Skin epidermis (tissue), 12 donors: ENCODE results near the gene TICAM1.
"Not testable (repeated sequence)": the region's sequence is repeated elsewhere in the genome, so short reads cannot be mapped to it uniquely, and the experiment has no call there.

Experiments used
- H3K27ac ChIP-seq, 21 experiments: fragments of 200-600 bp; sonication (generic) in 11 of 21; one replicate each; pipeline ENCODE4 v1.5.0; 2020; ENCODE audit warnings: mild to moderate bottlenecking in 3 of 21, inconsistent platforms in 2 of 21, moderate library complexity in 2 of 21
- H3K4me3 ChIP-seq, 7 experiments: fragments of 200-600 bp; sonication (generic) in 2 of 7; one replicate each; pipeline ENCODE4 v1.5.0; 2020; ENCODE audit warnings: inconsistent platforms in 2 of 7, mild to moderate bottlenecking in 2 of 7, moderate library complexity in 1 of 7

The TICAM1 gene

DNA sequence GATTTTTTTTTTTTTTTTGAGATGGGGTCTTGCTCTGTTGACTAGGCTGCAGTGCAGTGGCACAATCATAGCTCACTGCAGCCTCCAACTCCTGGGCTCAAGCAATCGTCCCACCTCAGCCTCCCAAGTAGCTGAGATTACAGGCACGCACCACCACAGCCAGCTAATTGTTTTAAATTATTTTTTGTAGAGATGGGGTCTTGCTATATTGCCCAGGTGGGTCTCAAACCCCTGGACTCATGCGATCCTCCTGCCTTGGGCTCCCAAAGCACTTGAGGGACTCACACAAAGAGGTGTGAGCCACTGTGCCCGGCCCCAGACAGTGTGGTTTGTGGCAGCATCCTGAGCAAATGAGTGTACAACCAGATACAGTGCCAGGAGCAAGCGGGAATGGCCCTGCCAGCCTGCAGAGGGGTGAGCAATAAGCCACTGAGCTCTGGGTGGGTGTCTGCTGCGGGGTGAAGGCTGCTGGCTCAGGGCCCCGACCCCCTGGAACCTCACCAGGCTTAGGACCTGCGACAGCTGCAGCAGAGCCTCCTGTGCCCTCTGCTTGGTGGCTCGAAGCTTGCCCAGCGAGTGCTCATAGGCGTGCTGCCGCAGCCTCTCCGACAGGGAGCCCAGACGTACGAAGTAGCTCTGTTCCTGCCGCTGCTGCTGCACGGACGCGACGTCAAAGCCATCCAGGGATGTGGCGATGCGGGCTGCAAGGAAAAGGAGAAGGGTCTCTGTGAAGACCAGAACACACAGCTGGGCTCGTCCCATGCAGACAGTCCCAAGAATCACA is 15.9 kb upstream of the TICAM1 start:
- no peak overlapping the region for H3K27ac ChIP-seq
- H3K4me3 ChIP-seq: no peak overlapping the region

DNA sequence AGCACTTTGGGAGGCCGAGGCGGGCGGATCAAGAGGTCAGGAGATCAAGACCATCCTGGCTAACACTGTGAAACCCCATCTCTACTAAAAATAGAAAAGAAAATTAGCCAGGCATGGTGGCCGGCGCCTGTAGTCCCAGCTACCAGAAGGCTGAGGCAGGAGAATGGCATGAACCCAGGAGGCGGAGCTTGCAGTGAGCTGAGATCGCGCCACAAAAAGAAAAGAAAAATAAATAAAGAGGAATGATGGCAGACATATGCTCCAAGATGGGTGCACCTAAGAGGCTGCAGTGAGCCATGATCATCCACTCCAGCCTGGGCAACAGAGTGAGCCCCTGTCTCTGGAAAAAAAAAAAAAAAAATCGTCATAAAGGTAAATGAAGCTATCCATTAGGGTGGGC is 14.5 kb upstream of the TICAM1 start:
- H3K27ac ChIP-seq: peak overlapping the region in 4 of 21 experiments; percentile 23 to 49 (median 36)
- not testable (repeated sequence) for H3K4me3 ChIP-seq

DNA sequence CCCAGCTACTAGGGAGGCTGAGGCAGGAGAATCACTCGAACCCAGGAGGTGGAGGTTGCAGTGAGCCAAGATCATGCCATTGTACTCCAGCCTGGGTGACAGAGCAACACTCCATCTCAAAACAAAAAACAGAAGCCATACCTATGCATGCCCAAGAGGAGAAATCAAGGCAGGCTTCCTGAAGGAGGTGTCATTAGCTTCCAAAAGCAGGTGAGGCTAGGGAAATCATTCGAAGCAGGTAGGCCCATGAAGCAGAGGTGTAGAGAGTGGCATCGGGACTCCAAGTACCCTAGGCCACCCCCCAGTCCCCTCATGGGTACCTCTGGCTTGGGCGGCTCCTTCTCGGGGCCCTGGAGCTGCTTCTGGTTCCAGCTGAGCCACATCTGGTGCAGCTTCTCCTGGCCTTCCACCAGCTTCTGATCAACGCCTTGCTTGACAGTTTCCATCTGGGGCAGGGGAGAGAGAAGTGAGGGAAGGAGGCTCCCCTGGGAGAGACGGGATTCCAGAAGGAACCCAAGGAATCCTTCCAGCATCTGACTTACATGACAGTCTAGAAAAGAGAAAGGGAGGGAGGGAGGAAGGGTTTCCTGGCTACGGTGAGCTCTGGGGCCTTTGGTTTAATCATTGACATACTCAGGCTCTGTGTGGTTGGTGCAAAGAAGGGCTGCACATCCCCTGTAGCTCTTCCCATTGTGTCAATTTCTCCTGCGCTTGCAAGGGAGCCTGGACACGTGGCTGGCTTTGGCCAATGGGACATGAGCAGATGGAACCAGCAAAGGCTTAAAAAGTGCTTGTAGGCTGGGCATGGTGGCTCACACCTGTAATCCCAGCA is 13.1 kb upstream of the TICAM1 start:
- H3K27ac ChIP-seq: peak overlapping the region in 5 of 21 experiments; percentile 34 to 67 (median 43)
- no peak overlapping the region for H3K4me3 ChIP-seq

DNA sequence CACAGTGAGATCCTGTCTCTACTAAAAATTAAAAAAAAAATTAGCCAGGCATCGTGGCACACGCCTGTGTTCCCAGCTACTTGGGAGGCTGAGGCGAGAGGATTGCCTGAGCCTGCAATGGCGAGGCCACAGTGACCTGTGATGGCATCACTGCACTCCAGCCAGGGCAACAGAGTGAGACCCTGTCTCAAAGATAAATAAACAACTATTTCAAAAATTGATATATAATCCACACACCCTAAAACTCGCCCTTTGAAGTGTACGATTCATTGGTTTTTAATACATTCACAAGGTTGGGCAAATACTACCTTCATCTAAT is 12.1 kb upstream of the TICAM1 start:
- Histone ChIP-seq H3K27ac (peak overlapping the region in 2 of 21 experiments; percentile 3 to 26), H3K4me3 (no peak overlapping the region)

DNA sequence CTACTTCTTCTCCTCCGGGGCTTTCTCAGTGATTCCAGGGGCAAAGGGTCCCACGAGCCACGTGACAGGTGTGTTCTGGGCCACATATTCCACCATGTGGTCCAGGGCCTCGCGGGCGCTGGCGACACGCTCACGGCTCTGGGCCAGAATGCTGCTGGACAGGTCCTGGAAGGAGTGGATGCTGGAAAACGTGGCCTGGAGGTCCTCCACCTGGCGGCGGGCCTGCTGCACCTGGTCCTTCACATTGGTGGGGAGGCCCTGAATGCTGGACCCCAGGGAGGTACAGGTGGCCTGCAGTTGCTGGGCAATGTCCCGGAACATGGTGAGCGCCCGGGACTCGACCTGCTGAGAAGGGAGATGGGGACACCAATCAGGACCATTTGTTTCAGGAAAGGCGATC is 7.7 kb upstream of the TICAM1 start:
- no peak overlapping the region for H3K4me3 ChIP-seq
- H3K27ac ChIP-seq: no peak overlapping the region

DNA sequence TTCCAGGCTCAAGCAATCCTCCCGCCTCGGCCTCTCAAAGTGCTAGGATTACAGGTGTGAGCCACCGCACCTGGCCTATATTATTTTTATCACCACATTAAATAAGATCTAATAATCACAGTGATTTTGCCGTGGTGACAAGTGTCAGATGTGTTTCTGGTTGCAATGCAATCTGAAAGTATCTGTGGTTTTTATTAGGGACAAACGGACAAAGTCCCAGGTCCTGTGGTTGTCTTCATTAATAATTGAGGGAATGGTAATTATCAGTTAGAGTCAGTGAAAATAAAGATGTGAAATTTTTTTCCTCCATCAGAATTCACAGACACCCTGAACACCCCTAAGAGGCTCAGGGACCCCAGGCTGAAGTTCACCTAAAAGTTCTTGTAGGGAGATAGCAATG is 1.3 kb upstream of the TICAM1 start:
- Histone ChIP-seq H3K27ac (peak overlapping the region in 1 of 21 experiments; percentile 31), H3K4me3 (no peak overlapping the region)

DNA sequence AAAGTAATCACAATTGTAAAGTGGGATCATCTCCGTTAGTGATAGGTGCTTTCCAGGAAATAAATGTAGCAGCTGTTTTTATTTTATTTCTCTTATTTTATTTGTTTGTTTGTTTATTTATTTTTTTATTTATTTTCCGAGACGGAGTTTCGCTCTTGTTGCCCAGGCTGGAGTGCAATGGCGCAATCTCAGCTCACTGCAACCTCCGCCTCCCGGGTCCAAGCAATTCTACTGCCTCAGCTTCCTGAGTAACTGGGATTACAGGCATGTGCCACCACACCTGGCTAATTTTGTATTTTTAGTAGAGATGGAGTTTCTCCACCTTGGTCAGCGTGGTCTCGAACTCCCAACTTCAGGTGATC is 448 bp upstream of the TICAM1 start:
- peak overlapping the region in 20 of 21 experiments; percentile 82 to 99 (median 96) for H3K27ac ChIP-seq

DNA sequence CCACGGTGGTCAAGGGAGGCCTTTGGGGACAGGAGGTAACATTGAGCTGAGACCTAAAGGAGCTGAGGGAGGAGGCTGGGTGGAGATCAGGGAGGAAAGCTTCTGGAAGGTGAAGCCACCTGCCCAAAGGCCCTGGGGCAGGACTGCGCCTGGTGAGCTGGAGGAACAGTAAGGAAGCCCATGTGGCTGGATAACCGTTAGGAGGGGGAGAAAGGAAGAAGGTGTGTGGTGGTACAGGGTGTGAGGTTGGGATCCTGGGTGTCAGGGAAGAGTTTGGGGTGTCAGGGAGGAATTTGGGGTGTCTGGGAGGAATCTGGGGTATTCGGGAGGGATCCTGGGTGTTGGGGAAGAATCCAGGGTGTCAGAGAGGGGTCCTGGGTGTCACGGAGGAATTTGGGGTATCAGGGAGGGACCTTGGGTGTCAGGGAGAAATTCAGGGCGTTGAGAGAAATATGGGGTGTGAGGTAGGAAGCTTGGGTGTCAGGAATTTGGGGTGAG is 695 bp downstream of the TICAM1 start:
- H3K4me3 ChIP-seq: peak overlapping the region; percentile 81 to 96 (median 93)
- H3K27ac ChIP-seq: peak overlapping the region in 20 of 21 experiments; percentile 82 to 99 (median 96)

More for the DNA sequence above, 448 bp upstream of the TICAM1 start:
- H3K4me3 ChIP-seq: peak overlapping the region; percentile 81 to 96 (median 93)

DNA sequence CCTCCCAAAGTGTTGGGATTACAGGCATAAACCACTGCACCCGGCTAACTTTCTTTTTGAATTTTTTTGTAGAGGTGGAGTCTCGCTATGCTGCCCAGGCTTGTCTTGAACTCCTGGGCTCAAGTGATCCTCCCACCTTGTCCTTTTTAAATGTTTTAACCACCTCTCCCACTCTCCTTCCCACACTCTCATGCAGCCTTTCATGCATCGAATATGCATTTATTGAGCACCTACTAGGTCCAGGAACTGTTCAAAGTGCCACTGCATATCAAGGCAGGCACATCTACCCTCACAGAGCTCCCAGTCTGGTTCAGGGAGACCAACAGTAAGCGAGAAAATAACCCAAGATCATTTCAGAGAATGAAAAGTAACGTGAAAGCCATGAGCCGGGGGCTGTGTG is 1.2 kb downstream of the TICAM1 start:
- H3K4me3 ChIP-seq: peak overlapping the region; percentile 81 to 96 (median 93)

DNA sequence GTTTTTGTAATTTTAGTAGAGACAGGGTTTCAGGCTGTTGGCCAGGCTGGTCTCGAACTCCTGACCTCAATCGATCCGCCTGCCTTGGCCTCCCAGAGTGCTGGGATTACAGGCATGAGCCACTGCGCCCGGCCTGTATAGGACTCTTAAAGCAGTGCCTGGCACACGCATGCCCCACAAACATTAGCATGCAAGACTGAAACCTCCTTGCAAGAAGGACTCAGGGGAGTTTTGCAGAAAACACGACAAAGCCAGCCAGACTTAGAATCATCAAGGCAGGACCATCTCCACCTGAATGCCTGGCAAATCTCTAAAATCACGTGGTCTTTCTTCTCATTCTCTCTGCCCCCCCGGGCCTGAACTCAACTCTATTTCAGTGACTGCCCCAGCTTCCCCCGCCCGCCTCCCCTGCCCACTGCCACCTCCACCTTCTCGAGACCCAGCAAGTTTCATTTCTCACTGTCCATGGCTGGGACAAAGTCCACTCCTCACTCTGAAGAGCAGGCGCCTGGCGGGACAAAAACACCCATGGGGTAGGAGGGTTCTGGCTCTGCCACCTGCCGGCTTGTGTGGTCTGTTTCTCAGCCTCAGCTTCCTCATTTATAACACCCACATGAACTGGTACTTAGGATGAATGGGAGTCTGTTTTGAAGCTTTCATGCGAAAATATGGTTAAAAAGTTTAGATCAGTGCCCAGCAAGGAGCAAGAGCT is 2.4 kb downstream of the TICAM1 start:
- peak overlapping the region in 6 of 21 experiments; percentile 29 to 69 (median 42) for H3K27ac ChIP-seq
- no peak overlapping the region for H3K4me3 ChIP-seq

More for the DNA sequence above, 1.2 kb downstream of the TICAM1 start:
- peak overlapping the region in 18 of 21 experiments; percentile 82 to 99 (median 97) for H3K27ac ChIP-seq

DNA sequence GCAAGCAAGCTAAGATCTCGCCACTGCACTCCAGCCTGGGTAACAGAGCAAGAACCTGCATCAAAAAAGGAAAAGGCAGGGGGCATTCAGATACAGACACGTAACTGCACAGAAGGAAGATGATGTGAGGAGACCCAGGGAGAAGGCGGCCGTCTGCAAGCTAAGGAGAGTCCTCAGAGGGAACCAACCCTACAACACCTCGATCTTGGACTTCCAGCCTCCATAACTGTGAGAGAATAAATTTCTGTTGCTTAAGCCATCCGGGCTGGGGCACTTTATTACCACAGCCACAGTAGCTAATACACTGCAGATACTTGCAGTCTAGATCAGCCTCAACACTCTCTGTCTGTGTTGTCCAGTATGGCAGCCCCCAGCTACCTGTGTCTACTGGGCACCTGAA is 7.9 kb downstream of the TICAM1 start:
- H3K27ac ChIP-seq: peak overlapping the region in 1 of 21 experiments; percentile 17
- no peak overlapping the region for H3K4me3 ChIP-seq

DNA sequence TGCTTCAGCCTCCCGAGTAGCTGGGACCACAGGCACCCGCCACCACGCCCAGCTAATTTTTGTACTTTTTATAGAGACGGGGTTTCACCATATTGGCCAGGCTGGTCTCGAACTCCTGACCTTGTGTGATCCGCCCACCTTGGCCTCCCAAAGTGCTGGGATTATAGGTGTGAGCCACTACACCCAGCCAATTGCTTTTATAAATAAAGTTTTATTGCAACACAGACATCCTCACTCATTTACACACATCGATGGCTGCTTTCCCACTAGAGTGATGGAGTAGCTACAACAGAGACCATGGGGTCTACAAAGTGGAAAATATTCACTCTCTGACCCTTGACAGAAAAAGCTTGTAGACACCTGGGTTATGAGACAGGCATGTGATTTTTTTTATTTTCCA is 9.2 kb downstream of the TICAM1 start:
- not testable (repeated sequence) for H3K4me3 ChIP-seq, H3K27ac ChIP-seq

DNA sequence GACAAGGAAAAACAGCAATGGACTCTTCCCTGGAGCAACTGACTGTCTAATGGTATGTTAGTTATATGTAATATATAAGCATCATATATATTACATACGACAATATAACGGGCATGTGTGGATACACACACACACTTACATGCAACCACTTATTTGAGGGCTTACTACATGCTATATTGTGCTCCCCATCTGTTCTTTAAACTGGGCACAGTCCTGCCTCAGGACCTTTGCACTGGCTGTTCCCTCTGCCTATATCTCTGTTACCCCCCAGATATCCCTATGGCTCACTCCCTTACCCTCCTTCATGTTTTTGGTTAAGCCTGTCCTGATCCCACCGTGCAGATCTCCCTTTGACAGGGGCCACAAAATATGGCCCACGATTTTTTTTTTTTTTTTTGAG is 10.2 kb downstream of the TICAM1 start:
- no peak overlapping the region for H3K27ac ChIP-seq
- no peak overlapping the region for H3K4me3 ChIP-seq

DNA sequence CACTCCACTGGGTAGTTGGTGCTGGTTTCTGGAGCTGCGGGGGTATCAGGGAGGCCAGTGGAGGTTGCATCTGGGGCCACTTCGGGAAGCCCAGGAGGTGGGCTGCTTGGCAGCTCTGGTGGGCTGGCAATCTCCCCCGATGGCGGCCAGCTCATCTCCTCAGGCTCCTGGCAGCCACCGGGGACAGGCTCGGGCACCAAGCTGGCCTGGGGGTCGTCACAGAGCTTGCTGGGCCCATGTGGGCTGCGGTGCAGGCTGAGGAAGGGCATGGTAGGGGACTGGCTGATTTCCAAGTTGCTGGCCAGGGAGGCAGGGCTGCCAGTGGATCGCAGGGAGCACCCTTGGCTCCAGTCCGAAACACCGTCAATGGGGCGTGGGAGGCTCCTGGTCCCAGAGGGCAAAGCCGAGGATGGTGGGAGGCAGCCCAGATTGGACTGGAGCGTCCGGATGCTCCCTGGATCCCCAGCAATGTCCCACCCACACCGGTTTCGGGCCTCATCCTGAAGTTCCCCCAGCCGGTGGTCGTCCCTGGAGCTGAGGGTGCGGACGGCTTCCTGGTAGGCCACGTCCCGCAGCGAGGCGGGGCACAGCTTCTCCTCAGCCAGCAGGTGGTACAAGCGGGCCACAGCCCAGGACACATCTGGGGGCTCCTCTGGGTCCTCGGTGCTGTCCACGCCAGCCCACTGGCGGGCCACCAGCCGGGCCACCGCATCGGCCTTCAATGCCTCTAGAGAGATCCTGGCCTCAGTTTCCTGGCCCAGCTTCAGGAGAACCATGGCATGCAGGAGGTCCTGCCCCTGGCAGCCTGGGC is 13.8 kb downstream of the TICAM1 start:
- Histone ChIP-seq H3K4me3 (no peak overlapping the region), H3K27ac (peak overlapping the region in 1 of 21 experiments; percentile 82)

DNA sequence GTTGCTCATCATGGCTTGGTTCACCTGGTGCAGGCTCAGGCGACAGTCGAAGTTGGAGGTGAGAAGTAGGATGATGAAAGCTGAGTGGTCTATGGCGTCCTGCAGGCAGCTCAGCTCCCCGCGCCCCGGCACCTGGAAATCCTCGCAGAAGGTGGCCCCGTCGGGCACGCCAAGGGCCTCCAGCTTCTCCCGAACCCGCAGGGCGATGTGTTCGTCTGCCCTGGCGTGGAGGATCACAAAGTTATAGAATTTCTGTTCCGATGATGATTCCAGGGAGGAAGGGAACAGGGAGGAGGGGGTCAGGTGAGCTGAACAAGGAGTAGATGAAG is 14.6 kb downstream of the TICAM1 start:
- H3K4me3 ChIP-seq: no peak overlapping the region
- peak overlapping the region in 2 of 21 experiments; percentile 77 to 82 for H3K27ac ChIP-seq

DNA sequence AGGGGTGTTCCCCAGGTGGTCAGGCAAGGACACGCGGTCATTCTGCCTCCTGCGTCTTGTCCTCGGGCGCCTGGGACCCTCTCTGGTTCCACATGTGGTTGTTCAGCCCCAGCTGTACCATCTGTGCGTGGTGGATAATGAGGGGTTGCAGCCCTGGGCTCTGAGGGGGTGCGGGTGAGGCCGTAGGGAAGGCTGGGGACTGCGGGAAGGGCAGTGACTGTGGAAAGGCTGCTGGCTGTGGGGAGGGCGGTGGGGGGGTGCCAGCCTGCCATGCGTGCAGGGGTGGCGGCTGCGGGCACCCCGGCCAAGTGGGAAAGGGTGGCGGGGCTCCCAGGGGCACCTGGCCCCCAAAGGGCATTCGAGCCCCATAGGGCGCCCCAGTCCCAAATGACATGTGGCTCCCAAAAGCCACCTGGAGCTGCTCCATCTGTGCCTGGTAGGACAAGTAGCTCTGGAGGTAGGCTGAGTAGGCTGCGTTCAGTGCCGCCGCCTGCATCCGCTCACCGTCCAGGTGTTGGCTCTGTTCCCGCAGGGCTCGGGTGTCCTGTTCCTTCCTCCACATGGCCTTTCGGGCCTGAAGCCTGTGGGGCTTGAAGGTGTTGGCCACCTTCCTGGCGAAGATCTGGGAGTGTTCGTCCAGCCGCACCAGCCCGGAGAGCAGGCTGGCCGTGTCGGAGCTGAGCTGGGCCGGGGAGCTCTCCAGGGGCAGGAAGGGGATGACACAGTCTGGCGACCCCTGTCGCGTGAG is 15.1 kb downstream of the TICAM1 start:
- H3K4me3 ChIP-seq: no peak overlapping the region

DNA sequence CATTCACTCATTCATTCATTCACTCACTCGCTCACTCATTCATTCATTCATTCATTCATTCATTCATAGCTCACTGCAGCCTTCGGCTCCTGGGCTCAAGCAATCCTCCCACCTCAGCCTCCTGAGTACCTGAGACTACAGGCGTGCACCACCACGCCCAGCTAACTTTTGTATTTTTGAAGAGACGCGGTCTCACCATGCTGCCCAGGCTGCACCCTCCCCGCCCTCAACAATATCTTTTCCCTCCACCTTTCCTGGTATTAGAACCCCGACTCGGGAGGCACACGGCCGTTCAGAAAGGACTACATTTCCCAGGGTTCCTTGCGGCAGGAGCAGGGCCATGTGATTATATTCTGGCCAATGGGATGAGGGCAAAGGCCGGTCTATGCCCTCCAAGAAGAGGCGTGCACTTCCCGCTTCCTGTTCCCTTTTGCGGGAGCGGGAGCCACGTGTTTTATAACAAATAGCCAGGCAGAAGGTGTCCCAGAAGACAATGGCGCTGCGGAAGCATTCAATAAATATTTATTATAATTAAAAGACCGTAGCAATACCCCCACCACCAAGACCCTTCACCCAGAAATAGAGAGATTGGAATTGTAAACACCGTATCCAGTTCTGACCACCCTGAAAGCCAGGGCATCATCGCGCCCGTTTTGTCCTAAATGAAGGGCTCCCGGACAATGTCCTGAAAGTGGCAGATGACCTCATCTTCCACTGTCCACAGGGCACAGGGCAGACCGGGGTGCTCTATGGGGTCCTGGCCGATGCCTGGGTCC is 15.9 kb downstream of the TICAM1 start:
- H3K4me3 ChIP-seq: peak overlapping the region in 1 of 7 experiments; percentile 2
- peak overlapping the region in 18 of 21 experiments; percentile 0 to 82 (median 53) for H3K27ac ChIP-seq

More for the DNA sequence above, 15.1 kb downstream of the TICAM1 start:
- peak overlapping the region in 18 of 21 experiments; percentile 0 to 82 (median 53) for H3K27ac ChIP-seq
